NCI-H146 (cell line): ENCODE results near the gene SRSF8.
"Not testable (repeated sequence)": the region's sequence is repeated elsewhere in the genome, so short reads cannot be mapped to it uniquely, and the experiment has no call there.

ENCODE experiments used
- DNase-seq: peaks from one replicate; lab custom pipeline; 2025; lab: John Stamatoyannopoulos, UW

Gene SRSF8

DNA sequence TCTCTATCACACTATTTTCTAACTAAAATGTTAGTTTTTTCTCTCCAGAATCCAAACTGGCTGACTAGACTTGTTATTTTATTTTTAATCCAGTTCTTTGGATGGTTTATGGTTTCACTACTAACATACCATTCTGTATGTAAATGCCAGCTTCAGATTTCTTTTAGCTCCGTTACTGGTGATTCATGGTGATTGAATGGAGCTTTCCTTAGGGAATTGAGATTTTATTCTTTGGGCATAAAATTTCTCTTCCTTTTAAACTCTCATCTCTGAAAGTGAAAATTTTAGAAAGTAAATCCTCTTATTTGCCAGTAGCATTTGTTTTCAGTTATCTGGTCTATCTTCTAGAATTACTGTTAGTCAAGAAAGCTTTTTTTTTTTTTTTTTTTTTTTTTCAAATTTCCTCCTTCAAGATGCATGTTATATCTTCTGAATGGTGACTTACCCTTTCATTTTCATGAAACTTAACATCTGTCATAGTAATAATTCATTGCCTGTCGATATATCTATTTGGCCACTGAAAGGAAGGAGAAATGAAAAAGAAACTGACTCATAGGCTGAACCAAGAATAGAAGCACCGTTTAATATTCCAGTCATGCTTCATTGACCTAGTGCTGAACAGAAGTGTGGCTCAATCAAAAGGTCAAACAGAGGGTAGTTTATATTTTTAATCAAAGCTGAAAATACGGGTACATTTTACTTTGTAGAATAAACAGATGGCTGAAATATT lies 29.3 kb downstream of the SRSF8 start:
- DNase-seq = no peak

DNA sequence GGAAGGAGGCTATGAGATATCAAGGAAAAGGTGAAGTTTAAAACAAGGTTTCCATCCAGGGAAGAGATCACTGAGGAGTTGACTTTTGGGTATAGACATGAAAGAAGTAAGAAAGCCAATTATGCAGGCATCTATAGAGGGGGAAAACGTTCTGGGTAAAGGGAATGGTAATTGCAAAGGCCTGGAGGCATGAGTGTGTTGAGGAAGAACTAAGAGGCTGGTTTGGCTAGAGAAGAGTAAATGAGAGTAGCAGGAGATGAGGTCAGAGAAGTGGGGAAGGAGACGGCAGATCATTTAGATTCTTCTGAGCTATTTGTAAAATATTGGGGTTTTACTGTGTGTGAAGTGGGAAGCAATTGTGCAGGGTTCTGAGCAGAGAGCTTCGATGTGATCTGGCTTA lies 30.5 kb downstream of the SRSF8 start:
- no peak for DNase-seq

DNA sequence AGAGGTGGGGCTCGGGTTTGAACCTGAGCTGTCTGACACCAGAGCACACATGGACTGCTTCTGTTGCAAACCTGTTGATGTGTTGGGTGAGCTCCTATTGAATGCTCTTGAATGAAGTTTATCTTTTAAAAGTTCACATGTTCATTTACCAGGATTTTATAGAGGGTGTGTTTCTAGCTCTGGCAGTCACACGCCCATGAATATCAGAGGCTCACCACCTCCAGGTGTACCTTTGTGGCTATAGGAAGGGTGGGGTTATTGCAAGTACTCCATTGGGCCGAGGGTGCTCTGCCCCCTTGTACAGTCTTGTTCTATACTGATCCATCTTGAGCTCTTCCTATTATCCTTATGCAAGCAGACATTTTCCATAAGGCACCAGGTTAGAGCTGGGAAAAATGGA lies 32.1 kb downstream of the SRSF8 start:
- no peak for DNase-seq

DNA sequence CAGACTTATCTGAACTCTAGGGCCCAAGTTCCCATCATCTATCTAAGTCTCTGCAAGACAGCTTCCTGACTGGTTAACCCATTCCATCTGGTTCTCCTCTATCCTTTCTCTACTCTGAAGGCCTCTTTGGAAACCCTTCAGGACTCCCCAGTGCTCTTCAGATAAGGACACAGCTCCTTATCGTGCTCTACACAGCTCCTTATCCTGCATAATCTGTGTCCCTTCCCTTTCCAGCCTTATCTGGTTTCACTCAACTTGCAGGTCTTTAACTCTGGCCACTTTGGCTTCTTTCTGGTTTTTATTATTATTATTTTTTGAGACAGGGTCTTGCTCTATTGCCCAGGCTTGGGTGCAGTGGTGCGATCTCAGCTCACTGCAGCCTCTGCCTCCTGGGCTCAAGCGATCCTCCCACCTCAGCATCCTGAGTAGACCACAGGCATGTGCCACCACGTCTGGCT lies 33.5 kb downstream of the SRSF8 start:
- no peak for DNase-seq

DNA sequence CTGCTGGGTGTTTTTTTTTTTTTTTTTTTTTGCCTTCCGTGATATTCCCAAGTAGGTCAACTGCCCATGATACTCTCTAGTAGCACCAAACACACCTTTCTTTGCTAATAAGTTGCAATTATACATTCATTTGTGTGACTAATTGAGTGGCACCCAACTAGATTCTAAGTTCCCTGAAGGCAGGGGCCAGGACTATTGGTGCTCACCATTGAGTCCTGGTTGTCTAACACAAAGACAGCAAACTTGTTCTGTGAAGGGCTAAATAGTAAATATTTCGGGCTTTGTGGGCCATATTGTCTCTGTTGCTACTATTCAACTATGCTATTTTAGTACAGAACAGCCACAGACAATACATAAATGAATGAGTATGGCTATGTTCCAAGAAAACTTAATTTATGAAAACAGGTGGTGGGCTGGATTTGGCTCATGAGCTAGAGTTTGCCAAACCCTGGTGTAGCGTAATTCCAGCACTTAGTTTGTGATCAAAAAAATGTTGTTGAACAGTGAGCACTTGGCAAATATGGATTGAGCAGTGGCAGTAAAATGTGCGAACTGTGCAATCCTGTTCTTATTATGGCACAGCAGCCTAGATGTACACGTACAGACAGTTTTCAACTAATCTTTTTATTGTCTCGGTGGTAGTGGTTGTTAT lies 34.3 kb downstream of the SRSF8 start:
- DNase-seq = no peak

DNA sequence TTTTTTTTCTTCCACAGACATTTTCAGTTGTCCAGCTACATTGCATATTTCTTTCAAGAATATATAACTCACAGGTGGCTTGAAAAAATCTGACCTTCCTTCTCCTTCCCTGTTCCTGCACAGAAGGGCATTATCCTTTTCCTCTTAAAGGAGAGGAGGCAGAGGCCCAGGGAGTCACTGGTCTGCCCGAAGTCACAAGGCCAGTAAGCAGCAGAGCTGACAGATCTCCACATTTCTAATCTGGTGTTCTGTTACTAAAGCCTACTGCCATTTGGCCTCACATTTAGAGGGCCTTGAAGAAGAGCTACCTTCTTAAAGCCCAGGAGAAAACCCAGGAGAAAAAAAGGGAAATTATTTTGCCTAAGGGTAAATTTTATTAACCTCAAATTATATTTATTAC lies 35.2 kb downstream of the SRSF8 start:
- DNase-seq = no peak

DNA sequence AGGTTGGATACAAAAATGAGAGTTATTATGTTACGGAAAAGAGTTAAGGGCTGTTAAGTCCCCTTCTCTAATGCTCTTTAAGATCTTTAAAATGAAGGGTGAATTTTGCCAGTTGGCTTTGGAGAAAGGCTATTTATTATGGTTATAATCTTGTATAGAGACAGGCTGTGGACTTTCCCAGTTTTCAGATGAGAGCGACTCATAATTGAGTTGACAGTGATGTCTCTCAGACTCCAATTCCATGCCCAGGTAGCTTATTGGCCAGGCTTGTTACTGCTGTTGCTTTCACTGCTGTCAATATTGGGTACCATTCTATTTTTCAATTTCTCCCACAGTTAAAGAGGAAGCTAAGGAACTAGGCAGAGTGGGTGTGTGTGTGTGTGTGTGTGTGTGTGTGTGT lies 36.0 kb downstream of the SRSF8 start:
- no peak for DNase-seq

DNA sequence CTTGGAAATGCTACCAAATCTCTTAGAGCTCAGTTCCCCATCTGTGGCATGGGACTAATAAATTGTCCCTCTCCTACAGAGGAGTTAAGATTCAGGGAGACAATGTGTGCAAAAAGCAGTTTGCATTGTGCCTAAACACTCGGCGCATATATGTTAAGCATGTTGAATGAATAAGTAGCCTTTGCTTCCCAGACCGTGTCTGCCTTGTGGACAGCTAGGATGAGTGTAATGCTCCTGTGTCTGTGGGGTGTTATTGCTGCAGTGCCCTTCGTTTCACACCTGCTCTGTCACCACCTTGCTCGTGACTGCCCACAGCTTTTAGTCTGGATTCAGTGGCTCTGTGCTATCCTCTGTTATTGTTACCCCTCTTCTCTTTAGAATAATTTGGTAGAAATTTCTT lies 37.0 kb downstream of the SRSF8 start:
- no peak for DNase-seq

DNA sequence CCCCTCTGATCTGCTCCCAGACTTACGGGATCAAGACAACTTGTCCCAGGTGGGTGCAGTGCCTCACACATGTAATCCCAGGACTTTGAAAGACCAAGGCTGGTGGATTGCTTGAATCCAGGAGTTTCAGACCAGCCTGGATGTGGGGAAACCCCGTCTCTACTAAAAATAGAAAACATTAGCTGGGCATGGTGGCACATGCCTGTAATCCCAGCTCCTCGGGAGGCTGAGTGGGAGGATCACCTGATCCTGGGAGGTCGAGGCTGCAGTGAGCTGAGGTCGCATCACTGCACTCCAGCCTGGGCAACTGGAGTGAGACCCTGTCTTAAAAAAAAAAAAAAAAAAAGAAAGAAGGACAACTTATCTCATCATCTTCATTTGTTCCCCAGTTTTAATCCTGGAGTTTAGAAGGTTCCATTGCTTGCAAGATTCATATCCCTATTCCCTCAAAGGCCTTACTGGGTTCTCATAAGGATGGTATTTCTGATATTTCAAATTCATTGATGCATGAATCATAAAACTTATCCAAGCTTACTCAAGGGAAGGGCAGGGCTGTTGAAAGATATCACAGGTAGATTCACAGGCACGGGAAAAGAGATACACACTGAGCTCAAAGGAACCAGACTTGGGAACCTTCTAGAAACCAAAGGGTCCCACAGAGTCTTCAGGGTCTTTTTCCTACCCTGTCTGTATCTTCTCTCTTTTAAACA lies 37.6 kb downstream of the SRSF8 start:
- no peak for DNase-seq

DNA sequence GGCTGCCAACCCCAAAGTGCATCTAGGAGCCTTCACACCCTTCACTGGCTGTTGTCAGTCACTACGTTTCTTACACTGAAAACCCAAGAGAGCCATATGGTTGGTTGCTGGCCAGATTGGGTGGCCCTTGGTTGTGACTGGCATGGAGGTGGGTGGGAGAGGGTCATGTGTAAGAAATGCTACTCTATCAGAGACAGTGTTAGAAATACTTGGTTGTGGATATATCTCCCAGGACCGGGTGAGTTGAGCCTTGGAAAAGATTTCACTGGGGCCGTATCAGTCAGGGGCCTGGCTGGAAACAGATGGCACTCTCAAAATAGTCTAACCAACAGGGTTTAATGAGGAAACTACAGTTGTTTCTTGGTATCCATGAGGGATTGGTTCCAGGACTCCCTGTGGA lies 38.1 kb downstream of the SRSF8 start:
- DNase-seq = no peak

DNA sequence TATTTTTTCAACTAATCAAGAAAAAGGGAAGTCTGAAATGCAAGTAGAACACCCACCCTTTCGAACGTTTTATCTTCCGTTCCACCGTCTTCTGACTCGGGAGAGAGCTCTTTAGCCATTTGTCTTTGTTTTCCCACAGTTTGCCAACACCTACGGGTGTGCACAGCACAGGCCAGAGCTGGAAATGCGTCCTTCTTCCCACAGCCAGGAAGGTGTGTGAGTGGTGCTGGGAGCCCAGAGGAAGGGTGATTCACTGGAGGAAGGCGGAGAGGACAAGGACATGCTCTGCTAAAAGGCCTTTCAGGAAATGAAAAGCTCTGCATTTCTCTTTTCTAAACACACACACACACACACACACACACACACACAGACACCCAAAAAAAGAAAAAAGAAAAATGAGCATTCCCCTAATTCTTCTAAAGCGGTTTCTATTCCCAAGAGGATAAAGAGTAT lies 41.5 kb downstream of the SRSF8 start:
- no peak for DNase-seq

DNA sequence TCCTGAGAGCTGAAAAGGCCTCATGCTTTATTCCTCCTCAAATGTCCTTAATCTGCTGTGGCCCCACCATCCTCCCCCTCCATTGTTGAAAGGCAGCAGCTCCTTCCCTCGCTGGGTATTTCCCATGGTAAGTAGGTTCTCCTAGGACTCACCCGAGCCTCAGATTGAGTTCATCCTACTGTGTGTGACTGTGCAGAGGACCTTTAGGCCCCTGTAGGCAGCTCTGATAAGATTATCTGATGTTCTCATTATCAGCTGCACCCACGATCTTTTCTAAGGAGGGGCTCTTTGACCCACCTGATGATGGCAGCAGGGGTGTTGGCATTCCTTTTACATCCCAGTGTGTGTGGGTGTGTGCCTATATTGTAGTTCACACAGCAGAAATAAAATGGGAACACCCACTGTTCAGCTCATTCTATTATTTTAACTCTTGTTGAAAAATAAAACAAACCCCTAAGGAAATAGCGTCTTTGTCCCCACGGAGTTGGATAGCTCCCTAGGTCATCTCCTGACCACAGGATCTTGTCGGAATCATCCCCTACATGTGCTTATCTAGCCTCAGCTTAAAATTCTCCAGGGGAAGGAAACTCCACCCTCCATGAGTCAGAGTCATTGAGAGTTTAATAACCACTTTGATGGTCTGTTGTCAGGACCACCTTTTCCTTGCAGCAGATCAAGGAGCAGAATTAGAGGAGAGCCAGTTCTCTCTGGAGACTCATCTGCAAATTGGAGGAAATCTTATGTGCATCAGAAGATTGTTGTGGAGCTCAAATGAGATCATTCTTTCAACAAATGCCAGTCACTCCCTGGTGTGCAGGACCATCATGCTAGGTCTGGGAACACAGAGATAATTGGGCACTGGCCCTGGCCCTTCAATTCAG lies 42.2 kb downstream of the SRSF8 start:
- DNase-seq = no peak

DNA sequence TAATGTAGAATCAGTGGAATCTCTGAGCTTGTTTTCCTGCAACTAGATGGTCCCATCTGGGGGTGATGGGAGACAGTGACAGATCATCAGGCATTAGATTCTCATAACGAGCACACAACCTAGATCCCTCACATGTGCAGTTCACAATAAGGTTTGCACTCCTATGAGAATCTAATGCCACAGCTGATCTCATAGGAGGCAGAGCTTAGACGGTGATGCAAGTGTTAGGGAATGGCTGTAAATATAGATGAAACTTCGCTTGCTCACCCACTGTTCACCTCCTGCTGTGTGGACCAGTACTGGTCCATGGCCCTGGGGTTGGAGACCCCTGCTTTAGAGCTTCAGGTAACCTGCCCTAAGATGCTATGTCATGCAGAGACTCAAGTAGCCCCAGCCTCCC lies 44.8 kb downstream of the SRSF8 start:
- not testable (repeated sequence) for DNase-seq

DNA sequence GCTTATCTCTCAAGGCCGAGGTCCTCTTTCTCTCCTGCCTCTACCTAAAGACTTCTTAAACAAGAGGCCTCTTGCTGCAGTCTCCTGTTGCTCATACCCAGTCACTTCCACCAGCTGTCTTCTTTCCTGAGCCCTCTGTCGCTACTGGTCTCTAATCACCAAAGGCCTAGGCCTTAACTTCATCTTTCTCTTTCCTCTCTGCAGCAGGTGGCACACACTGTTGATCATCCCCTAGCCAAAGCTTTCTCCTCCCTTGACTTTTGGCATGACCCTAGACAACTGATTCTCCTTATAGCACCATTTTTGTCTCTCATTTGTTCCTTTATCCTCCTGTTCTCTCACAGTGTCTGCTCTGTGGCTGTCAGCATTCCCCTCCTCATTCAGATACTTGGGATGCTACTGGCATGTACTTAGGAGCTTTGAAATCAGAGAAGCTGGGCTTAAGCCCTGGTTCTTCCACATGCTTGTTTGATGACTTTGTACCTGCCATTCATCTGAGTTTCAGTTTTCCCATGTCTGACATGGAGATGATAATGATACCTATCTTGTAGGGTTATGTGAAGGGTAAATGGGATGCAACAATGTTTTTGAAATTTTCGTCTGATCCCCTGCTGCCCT lies 45.3 kb downstream of the SRSF8 start:
- DNase-seq = no peak

DNA sequence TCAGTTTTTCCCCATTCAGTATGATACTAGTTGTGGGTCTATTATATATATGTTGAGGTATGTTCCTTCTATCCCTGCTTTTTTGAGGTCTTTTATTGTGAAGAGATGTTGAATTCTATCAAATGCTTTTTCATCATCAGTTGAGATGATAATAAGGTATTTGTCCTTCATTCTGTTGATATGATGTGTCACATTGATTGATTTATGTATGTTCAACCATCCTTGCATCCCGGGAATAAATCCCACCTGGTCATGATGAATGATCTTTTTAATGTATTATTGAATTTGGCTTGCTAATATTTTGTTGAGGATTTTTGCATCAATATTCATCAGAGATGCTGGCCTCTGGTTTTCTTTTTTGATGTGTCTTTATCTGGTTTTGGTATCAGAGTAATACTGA lies 48.9 kb downstream of the SRSF8 start:
- DNase-seq = no peak

DNA sequence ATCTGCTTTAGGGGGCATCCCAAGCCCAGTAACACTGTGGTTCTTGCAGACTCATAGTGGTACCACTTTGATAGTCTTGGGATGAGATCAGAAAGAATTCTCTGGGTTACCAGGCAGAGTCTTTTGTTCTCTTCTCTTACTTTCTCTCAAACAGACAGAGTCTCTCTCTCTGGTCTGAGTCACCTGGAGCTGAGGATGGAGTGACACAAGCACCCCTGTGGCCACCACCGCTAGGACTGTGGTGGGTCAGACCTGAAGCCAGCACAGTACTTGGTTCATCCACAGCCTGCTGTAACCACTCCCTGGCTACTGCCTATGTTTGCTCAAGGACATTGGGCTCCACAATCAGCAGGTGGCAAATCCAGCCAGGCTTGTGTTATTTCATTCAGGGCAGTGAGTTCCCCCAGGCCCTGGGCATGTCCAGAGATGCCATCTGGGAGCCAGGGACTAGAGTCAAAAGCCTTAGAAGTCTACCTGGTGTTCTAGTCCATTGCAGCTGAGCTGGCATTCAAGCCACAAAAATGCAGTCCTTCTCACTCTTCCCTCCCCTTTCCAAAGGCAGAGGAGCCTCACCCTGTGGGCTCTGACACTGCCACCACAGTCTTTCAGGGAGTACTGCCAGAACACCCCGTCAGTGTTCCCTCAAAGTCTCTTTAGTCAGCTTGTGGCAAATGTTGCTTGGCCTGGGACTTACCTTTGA lies 52.8 kb downstream of the SRSF8 start:
- no peak for DNase-seq
